Activated naive CD4-positive, alpha-beta T cell treated with anti-CD3 and anti-CD28 coated beads for 36 hours (primary cell): ENCODE data around the gene ATXN1. TPM values are rescaled to one million over a fixed set of nuclear protein-coding genes. Genes with fewer than 3 reads are reported as not detected.

ENCODE experiments used
- CTCF ChIA-PET: fragments of 350-600 bp; sonication (Branson Sonifier 250); formaldehyde crosslinking; loops from one replicate; lab custom pipeline; 2021; ENCODE audit warnings: antibody characterized with exemption; lab: Charles Lee
- DNase-seq: peaks from one replicate; pipeline ENCODE4 v3.0.0-alpha.2; 2020
- H3K27ac Mint-ChIP-seq: one replicate; pipeline ENCODE4 v1.8.0; 2021; ENCODE audit warnings: mild to moderate bottlenecking, mixed read lengths
- H3K27me3 Mint-ChIP-seq: one replicate; pipeline ENCODE4 v1.8.0; 2021; ENCODE audit warnings: low read depth, mixed read lengths
- H3K36me3 Mint-ChIP-seq: one replicate; pipeline ENCODE4 v1.8.0; 2021; ENCODE audit warnings: low read depth, mixed read lengths
- H3K4me1 Mint-ChIP-seq: one replicate; pipeline ENCODE4 v1.8.0; 2021; ENCODE audit warnings: low read depth, mixed read lengths
- H3K4me3 Mint-ChIP-seq: one replicate; pipeline ENCODE4 v1.8.0; 2021; ENCODE audit warnings: mild to moderate bottlenecking, moderate library complexity, mixed read lengths
- H3K9me3 Mint-ChIP-seq: one replicate; pipeline ENCODE4 v1.8.0; 2021; ENCODE audit warnings: mixed read lengths
- intact Hi-C: fragments of 100-400 bp; cut with micrococcal nuclease; formaldehyde crosslinking; loops from one replicate; pipeline ENCODE4 v1.15.1; 2023
- total RNA-seq, 2 experiments: library from RNA; stranded (reverse); gene quantifications; one replicate each; pipeline ENCODE4 v1.2.3, GENCODE V29; 2021

The ATXN1 gene
- total RNA-seq, 2 experiments from 2014 or later = 9.4 to 12.7 TPM

DNA sequence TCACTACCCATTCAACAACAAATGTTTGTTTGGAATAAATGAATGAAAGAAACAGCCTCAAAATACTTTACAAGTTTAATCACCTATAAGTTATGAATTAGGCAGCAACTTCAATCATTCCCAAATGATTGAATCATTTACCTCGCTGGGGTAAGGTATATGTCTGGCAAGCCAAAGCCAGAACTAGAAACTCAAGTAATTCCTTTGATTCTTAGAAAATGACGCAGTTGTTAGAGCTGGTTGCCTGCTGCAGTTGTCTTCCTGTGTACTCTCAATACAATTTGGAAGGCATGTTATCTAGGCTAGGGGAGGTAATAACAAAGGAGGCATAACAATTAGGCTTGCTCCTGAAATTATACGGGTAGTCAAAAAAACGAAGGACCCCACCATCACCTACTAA, 160.6 kb downstream of the ATXN1 start:
- no peaks in the 10 kb centered on the region for H3K9me3 Mint-ChIP-seq
- peaks cover 5% of the 10 kb centered on the region for H3K36me3 Mint-ChIP-seq
- peaks cover 30% of the 10 kb centered on the region for H3K4me1 Mint-ChIP-seq
- H3K27me3 Mint-ChIP-seq = no peaks in the 10 kb centered on the region
- H3K27ac Mint-ChIP-seq = no peak overlapping the region
- CTCF ChIA-PET = interaction anchor here (0.9 kb wide), 1 partner anchor 49 kb away, joined by 3 read pairs; no protein-coding TSS in a partner anchor
- DNase-seq = no peak
- no peak overlapping the region for H3K4me3 Mint-ChIP-seq
- intact Hi-C loops = no loop called here

DNA sequence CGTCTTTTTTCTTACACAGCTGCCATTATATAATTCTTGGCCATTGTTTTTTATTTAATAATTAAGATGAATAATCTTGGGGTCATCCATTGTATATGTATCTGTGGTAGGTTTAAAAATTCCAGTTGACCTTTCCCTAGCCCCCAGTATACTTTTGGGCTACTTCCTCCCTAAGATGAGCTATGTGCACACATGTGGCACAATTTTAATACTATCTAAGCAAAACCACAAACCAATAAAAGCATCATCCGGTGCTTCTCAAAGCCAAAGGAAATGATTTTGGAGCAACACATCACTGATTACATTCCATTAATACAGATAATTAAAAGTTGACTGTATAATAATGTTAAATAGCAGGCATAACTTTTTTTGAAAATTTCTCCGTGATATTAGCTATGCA, 161.2 kb downstream of the ATXN1 start:
- no peak for DNase-seq
- H3K4me3 Mint-ChIP-seq = no peak overlapping the region
- no peaks in the 10 kb centered on the region for H3K27me3 Mint-ChIP-seq
- peaks cover 30% of the 10 kb centered on the region for H3K4me1 Mint-ChIP-seq
- H3K9me3 Mint-ChIP-seq = no peaks in the 10 kb centered on the region
- H3K36me3 Mint-ChIP-seq = peaks cover 5% of the 10 kb centered on the region
- intact Hi-C loops = no loop called here
- no peak overlapping the region for H3K27ac Mint-ChIP-seq
- CTCF ChIA-PET = interaction anchor here (0.8 to 0.9 kb wide), 2 partner anchors 49 to 89 kb away, joined by 3 read pairs; no protein-coding TSS in a partner anchor

- no peak for DNase-seq
- no peaks in the 10 kb centered on the region for H3K36me3 Mint-ChIP-seq
- H3K4me1 Mint-ChIP-seq = peaks cover 29% of the 10 kb centered on the region
- intact Hi-C loops = no loop called here
- no peak overlapping the region for H3K27ac Mint-ChIP-seq
- CTCF ChIA-PET = no interaction called here
- no peak overlapping the region for H3K4me3 Mint-ChIP-seq
- H3K9me3 Mint-ChIP-seq = no peaks in the 10 kb centered on the region
- no peaks in the 10 kb centered on the region for H3K27me3 Mint-ChIP-seq
These were observed 164.5 kb downstream of the ATXN1 start for GRCh38 chr6:16596616-16597331.

- H3K36me3 Mint-ChIP-seq = no peaks in the 10 kb centered on the region
- H3K4me3 Mint-ChIP-seq = no peak overlapping the region
- intact Hi-C loops = no loop called here
- H3K27me3 Mint-ChIP-seq = no peaks in the 10 kb centered on the region
- CTCF ChIA-PET = interaction anchor here (1.0 kb wide), 1 partner anchor 85 kb away, joined by 3 read pairs; no protein-coding TSS in a partner anchor
- H3K4me1 Mint-ChIP-seq = peaks cover 23% of the 10 kb centered on the region
- no peaks in the 10 kb centered on the region for H3K9me3 Mint-ChIP-seq
- DNase-seq = no peak
- H3K27ac Mint-ChIP-seq = no peak overlapping the region
These were observed 165.6 kb downstream of the ATXN1 start for GRCh38 chr6:16595514-16596120.

GRCh38 chr6:16594849-16595248, 166.4 kb downstream of the ATXN1 start:
- Mint-ChIP-seq H3K36me3 (no peaks in the 10 kb centered on the region), H3K27me3 (no peaks in the 10 kb centered on the region), H3K9me3 (no peaks in the 10 kb centered on the region), H3K27ac (no peak overlapping the region), H3K4me1 (peaks cover 21% of the 10 kb centered on the region), H3K4me3 (no peak overlapping the region)
- CTCF ChIA-PET = interaction anchor here (1.0 kb wide), 1 partner anchor 84 kb away, joined by 3 read pairs; no protein-coding TSS in a partner anchor
- intact Hi-C loops = loop anchor here (5.0 kb wide), 2 partner anchors 83 to 173 kb away; no protein-coding TSS in a partner anchor
- no peak for DNase-seq

- peaks cover 8% of the 10 kb centered on the region for H3K36me3 Mint-ChIP-seq
- H3K4me1 Mint-ChIP-seq = peaks cover 18% of the 10 kb centered on the region
- H3K4me3 Mint-ChIP-seq = no peak overlapping the region
- H3K9me3 Mint-ChIP-seq = no peaks in the 10 kb centered on the region
- no peaks in the 10 kb centered on the region for H3K27me3 Mint-ChIP-seq
- CTCF ChIA-PET = interaction anchor here (0.9 to 2.0 kb wide), 9 partner anchors 48 to 260 kb away, joined by 3 to 7 read pairs (median 3); no protein-coding TSS in a partner anchor
- intact Hi-C loops = loop anchor here (1.0 to 5.0 kb wide), 3 partner anchors 80 to 170 kb away; partner anchors contain the start of gene ATXN1
- peak overlapping the region; percentile 48 for H3K27ac Mint-ChIP-seq
- no peak for DNase-seq
These were observed 168.9 kb downstream of the ATXN1 start for GRCh38 chr6:16592223-16592911.

DNA sequence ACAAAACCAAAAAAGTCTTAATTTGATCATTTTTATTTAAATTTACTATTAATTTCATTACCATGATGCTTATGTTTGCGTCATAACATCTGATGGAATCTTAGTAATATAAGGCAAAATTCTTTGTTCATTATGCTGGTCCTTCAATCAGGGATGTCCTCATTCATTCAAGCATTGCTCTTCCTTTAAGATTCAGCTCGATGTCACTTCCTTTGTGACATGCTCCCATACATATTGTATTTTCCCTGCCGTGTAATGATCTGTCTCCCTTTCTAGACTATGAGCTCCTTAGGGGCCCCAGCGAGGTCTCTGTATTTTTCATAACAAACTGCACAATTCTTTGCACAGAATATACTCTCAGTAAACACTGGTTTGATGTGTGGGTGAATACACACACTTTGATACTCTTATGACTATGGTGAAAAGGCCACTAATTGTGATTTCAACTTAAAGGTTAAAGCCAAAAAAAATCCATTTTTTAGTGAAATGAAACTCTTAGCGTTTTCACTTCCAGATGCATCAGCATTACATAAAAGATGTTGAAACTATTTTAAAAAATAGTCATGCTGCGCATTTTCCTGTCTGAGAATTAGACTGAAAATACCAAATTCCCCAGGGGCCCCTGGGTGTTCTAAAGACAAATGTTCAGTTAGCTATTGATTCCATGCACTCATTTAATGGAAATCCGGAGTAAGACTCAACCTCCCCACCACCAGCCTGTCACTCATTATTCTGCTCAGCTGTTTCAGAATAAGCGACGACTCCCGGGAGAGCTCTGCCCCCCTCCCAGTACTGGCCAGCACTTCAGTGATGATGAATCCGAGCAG, 169.7 kb downstream of the ATXN1 start:
- CTCF ChIA-PET = interaction anchor here (0.9 to 2.0 kb wide), 11 partner anchors 10 to 259 kb away, joined by 3 to 7 read pairs (median 4); no protein-coding TSS in a partner anchor
- Mint-ChIP-seq H3K27me3 (no peaks in the 10 kb centered on the region), H3K4me1 (peaks cover 18% of the 10 kb centered on the region), H3K9me3 (no peaks in the 10 kb centered on the region), H3K27ac (peak overlapping the region; percentile 48), H3K36me3 (peaks cover 8% of the 10 kb centered on the region), H3K4me3 (no peak overlapping the region)
- intact Hi-C loops = loop anchor here (1.0 to 5.0 kb wide), 11 partner anchors 11 to 269 kb away; partner anchors contain the start of gene ATXN1
- peak; percentile 46 for DNase-seq

DNA sequence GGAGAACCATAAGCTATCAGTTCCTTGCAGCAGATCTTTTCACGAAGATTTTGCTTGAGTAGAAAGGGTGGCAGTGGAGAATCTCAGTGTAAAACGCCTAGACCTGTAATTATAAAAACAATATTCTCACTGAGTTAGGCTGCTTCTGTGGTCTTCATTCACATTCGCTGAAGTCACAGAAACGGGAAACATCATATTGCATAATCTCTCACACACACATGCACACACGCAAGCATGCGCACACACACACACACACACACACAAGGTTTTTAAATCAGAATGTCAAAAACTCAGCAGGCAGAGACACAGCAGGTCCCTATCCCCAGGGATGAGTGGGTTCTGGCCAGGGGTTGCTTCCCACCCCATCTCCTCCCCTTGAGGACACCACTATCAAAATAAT, 175.5 kb downstream of the ATXN1 start:
- Mint-ChIP-seq H3K27me3 (no peaks in the 10 kb centered on the region), H3K4me1 (no peaks in the 10 kb centered on the region), H3K36me3 (peaks cover 17% of the 10 kb centered on the region), H3K4me3 (no peak overlapping the region), H3K27ac (no peak overlapping the region), H3K9me3 (no peaks in the 10 kb centered on the region)
- no peak for DNase-seq
- intact Hi-C loops = no loop called here
- CTCF ChIA-PET = no interaction called here

DNA sequence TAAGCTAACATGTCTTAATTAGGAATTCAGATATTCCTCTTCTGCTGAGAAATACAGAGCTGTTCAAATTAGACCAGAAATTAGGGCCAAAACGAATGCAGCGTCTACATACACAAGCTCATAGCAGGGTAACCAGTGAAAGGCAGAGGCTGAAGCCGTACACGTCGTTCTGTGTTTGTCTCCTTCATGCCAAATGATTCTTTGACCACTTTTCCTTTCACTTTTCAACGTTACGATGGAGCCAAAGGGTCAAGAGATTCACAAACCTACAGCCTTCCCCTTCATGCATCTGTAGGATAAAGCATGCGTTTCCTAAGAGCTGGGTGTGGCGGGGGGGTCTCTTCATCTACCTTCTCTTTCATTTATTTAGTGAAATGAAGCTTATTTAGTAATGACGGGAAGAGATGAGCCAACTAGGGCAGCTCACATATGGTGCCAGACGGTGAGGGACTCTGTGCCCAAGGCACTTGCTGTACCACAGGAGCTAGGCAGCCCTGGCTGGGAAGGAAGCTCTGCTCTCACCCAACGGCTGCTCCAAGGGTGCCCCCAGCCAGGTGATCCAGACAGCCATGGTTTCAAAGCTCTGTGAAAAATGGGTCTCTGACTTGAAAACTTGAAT, 178.0 kb downstream of the ATXN1 start:
- intact Hi-C loops = no loop called here
- CTCF ChIA-PET = interaction anchor here (0.9 kb wide), 1 partner anchor 189 kb away, joined by 3 read pairs; no protein-coding TSS in a partner anchor
- H3K27me3 Mint-ChIP-seq = no peaks in the 10 kb centered on the region
- no peak overlapping the region for H3K27ac Mint-ChIP-seq
- H3K4me3 Mint-ChIP-seq = no peak overlapping the region
- H3K9me3 Mint-ChIP-seq = no peaks in the 10 kb centered on the region
- no peak for DNase-seq
- no peaks in the 10 kb centered on the region for H3K4me1 Mint-ChIP-seq
- peaks cover 12% of the 10 kb centered on the region for H3K36me3 Mint-ChIP-seq

- intact Hi-C loops = no loop called here
- Mint-ChIP-seq H3K4me3 (no peak overlapping the region), H3K4me1 (no peaks in the 10 kb centered on the region), H3K27ac (no peak overlapping the region), H3K36me3 (peaks cover 10% of the 10 kb centered on the region), H3K9me3 (no peaks in the 10 kb centered on the region), H3K27me3 (no peaks in the 10 kb centered on the region)
- CTCF ChIA-PET = no interaction called here
- DNase-seq = no peak
These were observed 178.7 kb downstream of the ATXN1 start for GRCh38 chr6:16582446-16583143.
